ENCODE measurements around the gene TPCN2. TPM values are rescaled to one million over a fixed set of nuclear protein-coding genes. Genes with fewer than 3 reads are reported as not detected.

Gene TPCN2
- total RNA-seq, 4 donors from 2014 or later, result 12.7 to 16.9 (median 14.2) TPM

DNA sequence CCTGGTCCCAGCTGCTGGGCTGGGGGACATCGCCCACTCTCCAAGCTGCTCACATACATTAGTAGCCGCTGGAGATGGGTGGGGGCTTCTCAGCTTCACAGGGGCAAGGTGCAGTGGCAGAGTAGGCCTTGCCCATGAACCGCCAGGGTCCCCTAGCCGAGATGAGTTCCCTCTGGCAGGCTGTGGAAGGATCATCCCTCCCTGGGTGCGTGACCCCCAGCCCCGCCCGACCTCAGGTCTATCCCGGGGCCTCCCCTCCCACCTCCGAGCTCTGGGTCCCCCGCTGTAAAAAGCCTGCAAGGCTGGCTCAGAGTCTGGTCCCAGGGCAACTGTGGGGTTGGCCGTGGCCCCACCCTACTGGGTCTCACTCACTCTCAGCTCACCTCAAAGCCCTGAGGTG lies 15.3 kb upstream of the TPCN2 start:
- no peak overlapping the region for H3K4me3 ChIP-seq (ENCODE audit: low read depth, poor library complexity, severe bottlenecking)
- TF ChIP-seq CTCF (IDR thresholded peaks at IDR 0.05) (no peak), POLR2A (IDR thresholded peaks at IDR 0.05) (no peak)
- 68 to 81% methylated on average over 6 to 11 of the region's 11 CpGs for WGBS, 2 donors
- no peak for DNase-seq (ENCODE audit: low spot score in 2 of 2)
- intact Hi-C loops (cut with DNase I; ENCODE audit: low total_unique reads), result no loop called here

- 87 to 89% methylated on average over 22 of the region's 22 CpGs for WGBS, 2 donors
- TF ChIP-seq POLR2A (IDR thresholded peaks at IDR 0.05) (no peak), CTCF (IDR thresholded peaks at IDR 0.05) (no peak)
- intact Hi-C loops (cut with DNase I; ENCODE audit: low total_unique reads), result no loop called here
- no peak for DNase-seq (ENCODE audit: low spot score in 2 of 2)
- no peak overlapping the region for H3K4me3 ChIP-seq (ENCODE audit: low read depth, poor library complexity, severe bottlenecking)
Measured at GRCh38 chr11:69034123-69034867, 14.4 kb upstream of the TPCN2 start.

- DNase-seq (ENCODE audit: low spot score in 2 of 2), result no peak
- 80 to 88% methylated on average over 21 of the region's 21 CpGs for WGBS, 2 donors
- intact Hi-C loops (cut with DNase I; ENCODE audit: low total_unique reads), result no loop called here
- no peak overlapping the region for H3K4me3 ChIP-seq (ENCODE audit: low read depth, poor library complexity, severe bottlenecking)
- TF ChIP-seq POLR2A (IDR thresholded peaks at IDR 0.05) (no peak), CTCF (IDR thresholded peaks at IDR 0.05) (no peak)
Measured at GRCh38 chr11:69035150-69035945, 13.4 kb upstream of the TPCN2 start.

- no peak overlapping the region for H3K4me3 ChIP-seq (ENCODE audit: low read depth, poor library complexity, severe bottlenecking)
- 71 to 77% methylated on average over 11 of the region's 11 CpGs for WGBS, 2 donors
- intact Hi-C loops (cut with DNase I; ENCODE audit: low total_unique reads), result no loop called here
- TF ChIP-seq POLR2A (IDR thresholded peaks at IDR 0.05) (no peak), CTCF (IDR thresholded peaks at IDR 0.05) (no peak)
- DNase-seq (ENCODE audit: low spot score in 2 of 2), result no peak
Measured at GRCh38 chr11:69035946-69036340, 12.8 kb upstream of the TPCN2 start.

GRCh38 chr11:69037074-69037473 lies 11.7 kb upstream of the TPCN2 start:
- TF ChIP-seq POLR2A (IDR thresholded peaks at IDR 0.05) (no peak), CTCF (IDR thresholded peaks at IDR 0.05) (no peak)
- WGBS, 2 donors, result 84 to 90% methylated on average over 18 of the region's 18 CpGs
- no peak for DNase-seq (ENCODE audit: low spot score in 2 of 2)
- intact Hi-C loops (cut with DNase I; ENCODE audit: low total_unique reads), result no loop called here
- H3K4me3 ChIP-seq (ENCODE audit: low read depth, poor library complexity, severe bottlenecking), result no peak overlapping the region
